Left ventricle myocardium inferior (tissue), 1 donor: ENCODE data around the gene IL1RN. TPM values are rescaled to one million over a fixed set of nuclear protein-coding genes. Genes with fewer than 3 reads are reported as not detected.

Experiments
- DNase-seq: peaks from one replicate; pipeline ENCODE4 v3.0.0-alpha.2; 2020
- H3K27ac ChIP-seq: fragments of 200-600 bp; replicated peaks from 2 replicates; pipeline ENCODE4 v1.8.0; 2021
- H3K27me3 ChIP-seq: fragments of 200-600 bp; 2 replicates; pipeline ENCODE4 v1.8.0; 2021; ENCODE audit warnings: low read depth
- H3K36me3 ChIP-seq: fragments of 200-600 bp; 2 replicates; pipeline ENCODE4 v1.8.0; 2021
- H3K4me1 ChIP-seq: fragments of 200-600 bp; 2 replicates; pipeline ENCODE4 v1.8.0; 2021
- H3K4me3 ChIP-seq: fragments of 200-600 bp; 2 replicates; pipeline ENCODE4 v1.8.0; 2021; ENCODE audit warnings: mild to moderate bottlenecking, moderate library complexity
- H3K9me3 ChIP-seq: fragments of 200-600 bp; replicated peaks from 2 replicates; pipeline ENCODE4 v1.8.0; 2021
- intact Hi-C: fragments of 100-400 bp; cut with micrococcal nuclease; formaldehyde crosslinking; loops from one replicate; pipeline ENCODE4 v1.11.0; 2022
- total RNA-seq: library from RNA; stranded (reverse); fragmentation: NEBNext Ultra II Directional; extraction: Animal tissue kit (Norgen Biotek cat#: 25700); gene quantifications from one replicate; pipeline ENCODE4 v1.2.1, GENCODE V29; 2021
- TF ChIP-seq, protein P1 (sequence below): fragments of 200-600 bp; IDR thresholded peaks from 2 replicates; pipeline ENCODE4 v1.8.0; 2021; ENCODE audit warnings: antibody characterized with exemption, mild to moderate bottlenecking, borderline replicate concordance
- donor health status: DM: no; HTN: yes; CAD: no; lungs with severe emphysema.

The IL1RN gene
- total RNA-seq, 1 donor from 2014 or later: 0.33 TPM

DNA sequence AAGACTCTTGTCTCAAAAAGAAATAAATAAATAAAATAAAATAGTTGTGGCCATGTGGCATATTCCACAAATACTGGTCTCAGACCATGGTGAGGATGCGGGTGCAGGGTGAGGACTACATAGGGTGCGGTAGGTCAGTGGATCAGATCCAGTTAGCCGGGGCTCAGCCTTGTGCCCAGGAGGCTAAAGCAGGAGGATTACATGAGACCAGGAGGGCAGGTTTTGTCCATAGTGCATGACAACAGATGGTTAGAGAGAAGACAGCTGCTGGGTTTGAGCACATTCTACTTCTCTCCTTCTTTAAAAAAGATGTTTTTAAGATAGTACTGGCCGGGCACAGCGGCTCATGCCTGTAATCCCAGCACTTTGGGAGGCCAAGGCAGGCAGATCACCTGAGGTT lies 33.6 kb downstream of the IL1RN start:
- no peak overlapping the region for H3K4me3 ChIP-seq
- no peaks in the 10 kb centered on the region for H3K36me3 ChIP-seq
- H3K27ac ChIP-seq: no peak overlapping the region
- intact Hi-C loops: no loop called here
- H3K27me3 ChIP-seq: peaks cover 40% of the 10 kb centered on the region
- no peak for DNase-seq
- TF ChIP-seq, protein P1, sequence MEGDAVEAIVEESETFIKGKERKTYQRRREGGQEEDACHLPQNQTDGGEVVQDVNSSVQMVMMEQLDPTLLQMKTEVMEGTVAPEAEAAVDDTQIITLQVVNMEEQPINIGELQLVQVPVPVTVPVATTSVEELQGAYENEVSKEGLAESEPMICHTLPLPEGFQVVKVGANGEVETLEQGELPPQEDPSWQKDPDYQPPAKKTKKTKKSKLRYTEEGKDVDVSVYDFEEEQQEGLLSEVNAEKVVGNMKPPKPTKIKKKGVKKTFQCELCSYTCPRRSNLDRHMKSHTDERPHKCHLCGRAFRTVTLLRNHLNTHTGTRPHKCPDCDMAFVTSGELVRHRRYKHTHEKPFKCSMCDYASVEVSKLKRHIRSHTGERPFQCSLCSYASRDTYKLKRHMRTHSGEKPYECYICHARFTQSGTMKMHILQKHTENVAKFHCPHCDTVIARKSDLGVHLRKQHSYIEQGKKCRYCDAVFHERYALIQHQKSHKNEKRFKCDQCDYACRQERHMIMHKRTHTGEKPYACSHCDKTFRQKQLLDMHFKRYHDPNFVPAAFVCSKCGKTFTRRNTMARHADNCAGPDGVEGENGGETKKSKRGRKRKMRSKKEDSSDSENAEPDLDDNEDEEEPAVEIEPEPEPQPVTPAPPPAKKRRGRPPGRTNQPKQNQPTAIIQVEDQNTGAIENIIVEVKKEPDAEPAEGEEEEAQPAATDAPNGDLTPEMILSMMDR: no peak
- H3K4me1 ChIP-seq: no peaks in the 10 kb centered on the region
- H3K9me3 ChIP-seq: no peaks in the 10 kb centered on the region

DNA sequence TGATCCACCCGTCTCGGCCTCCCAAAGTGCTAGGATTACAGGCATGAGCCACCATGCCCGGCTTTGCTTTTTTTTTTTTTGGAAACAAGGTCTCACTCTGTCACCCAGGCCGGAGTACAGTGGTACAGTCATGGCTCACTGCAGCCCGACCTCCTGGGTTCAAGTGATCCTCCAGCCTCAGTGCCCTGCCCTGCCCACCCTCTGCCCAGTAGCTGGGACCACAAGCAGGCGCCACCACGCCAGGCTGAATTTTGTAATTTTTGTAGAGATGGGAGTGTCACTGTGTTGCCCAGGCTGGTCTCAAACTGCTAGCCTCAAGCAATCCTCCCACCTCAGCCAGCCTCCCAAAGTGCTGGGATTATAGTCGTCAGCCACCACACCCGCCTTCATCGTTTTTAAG lies 34.8 kb downstream of the IL1RN start:
- H3K4me1 ChIP-seq: peaks cover 4% of the 10 kb centered on the region
- intact Hi-C loops: no loop called here
- H3K36me3 ChIP-seq: no peaks in the 10 kb centered on the region
- peaks cover 28% of the 10 kb centered on the region for H3K27me3 ChIP-seq
- H3K9me3 ChIP-seq: no peaks in the 10 kb centered on the region
- TF ChIP-seq, protein P1: no peak
- no peak for DNase-seq
- H3K4me3 ChIP-seq: no peak overlapping the region
- no peak overlapping the region for H3K27ac ChIP-seq

DNA sequence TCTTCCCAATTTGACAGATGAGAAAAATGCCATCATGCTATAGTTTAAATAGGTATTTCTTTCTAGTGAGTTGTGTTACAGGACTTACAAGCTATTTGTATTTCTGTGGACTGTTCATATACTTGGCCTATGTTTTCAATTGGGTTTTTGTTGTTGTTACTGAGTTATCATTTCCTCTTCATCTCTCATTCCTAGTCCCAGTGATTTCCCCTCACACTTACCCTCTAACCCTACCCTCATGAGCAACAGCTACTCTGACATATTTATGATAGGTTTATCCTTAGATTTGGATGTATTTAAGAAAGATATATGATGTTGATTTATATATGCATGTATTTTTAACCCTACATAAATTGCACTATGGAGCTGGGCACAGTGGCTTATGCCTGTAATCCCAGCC lies 35.5 kb downstream of the IL1RN start:
- H3K36me3 ChIP-seq: no peaks in the 10 kb centered on the region
- peaks cover 8% of the 10 kb centered on the region for H3K4me1 ChIP-seq
- intact Hi-C loops: no loop called here
- no peaks in the 10 kb centered on the region for H3K9me3 ChIP-seq
- H3K27me3 ChIP-seq: peaks cover 23% of the 10 kb centered on the region
- H3K27ac ChIP-seq: no peak overlapping the region
- H3K4me3 ChIP-seq: no peak overlapping the region
- DNase-seq: no peak
- TF ChIP-seq, protein P1: no peak

DNA sequence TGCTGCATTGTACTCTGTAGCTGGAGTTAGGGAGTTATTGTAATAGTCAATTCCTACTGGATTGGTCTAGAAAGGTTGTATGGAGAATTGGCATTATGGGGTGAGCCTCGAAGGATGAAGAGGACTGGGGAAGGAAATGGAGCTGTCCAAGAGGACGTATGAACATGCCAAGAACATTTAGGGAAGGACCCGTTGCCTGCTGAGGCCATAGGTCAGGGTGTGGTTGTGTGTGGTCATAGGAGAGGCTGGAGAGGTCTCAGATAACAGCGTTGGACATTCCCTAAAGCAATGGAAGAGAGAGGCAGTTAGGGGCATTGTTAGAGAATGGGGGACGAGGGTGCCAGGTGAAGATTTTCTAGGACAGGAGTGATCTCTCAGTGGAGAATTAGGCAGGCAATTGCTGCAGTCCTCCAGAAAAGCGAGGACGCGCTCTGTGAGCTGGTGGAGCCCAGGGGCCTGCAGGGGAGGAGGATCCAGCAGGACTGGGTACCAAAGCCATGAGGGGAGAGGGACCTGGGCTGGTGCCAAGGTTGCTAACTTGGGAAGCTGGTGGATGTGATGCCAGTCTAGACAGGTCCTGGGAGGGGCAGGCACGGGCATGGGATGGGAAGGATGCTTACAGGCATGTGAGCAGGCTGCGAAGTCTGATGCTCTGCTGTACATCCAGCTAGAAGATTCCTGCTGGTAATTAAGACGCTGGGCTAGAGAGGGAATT lies 37.0 kb downstream of the IL1RN start:
- Histone ChIP-seq H3K4me3 (no peak overlapping the region), H3K9me3 (no peaks in the 10 kb centered on the region), H3K36me3 (no peaks in the 10 kb centered on the region), H3K27me3 (peaks cover 9% of the 10 kb centered on the region), H3K27ac (no peak overlapping the region), H3K4me1 (peaks cover 8% of the 10 kb centered on the region)
- DNase-seq: no peak
- TF ChIP-seq, protein P1: no peak
- intact Hi-C loops: no loop called here

DNA sequence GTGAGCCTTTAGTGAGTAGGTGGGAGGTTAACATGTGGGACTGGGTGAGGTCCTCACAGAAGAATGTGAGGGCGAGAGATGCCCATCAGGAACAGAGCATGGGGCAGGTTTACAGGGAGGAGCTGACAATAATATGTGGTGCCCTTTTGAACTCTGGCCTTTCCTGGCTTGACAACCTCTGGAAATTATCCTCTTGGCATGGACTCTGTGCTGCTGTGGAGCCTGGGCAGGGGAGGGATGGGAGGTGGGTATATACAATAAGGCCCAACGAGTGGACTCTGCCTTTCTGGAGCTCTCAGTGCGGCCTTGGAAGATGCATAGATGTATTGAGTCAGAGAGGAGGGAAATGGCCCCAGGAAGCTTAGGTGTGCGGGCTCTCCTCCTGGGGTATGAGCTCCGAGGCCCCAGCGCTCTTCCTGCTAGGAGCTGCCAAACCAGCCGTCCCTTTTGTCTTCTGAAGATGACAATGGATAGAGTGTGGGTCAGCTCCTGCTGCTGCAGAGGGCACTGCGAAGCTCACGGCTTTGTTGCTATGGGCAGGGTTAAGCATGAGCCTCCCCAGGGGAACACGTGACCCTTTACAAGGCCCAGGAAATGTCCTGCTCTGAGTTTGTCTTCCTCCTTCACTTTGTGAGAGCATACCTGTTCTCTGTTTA lies 37.7 kb downstream of the IL1RN start:
- TF ChIP-seq, protein P1: no peak
- no peak overlapping the region for H3K4me3 ChIP-seq
- peaks cover 4% of the 10 kb centered on the region for H3K27me3 ChIP-seq
- intact Hi-C loops: no loop called here
- H3K27ac ChIP-seq: no peak overlapping the region
- no peaks in the 10 kb centered on the region for H3K9me3 ChIP-seq
- peaks cover 8% of the 10 kb centered on the region for H3K4me1 ChIP-seq
- DNase-seq: no peak
- no peaks in the 10 kb centered on the region for H3K36me3 ChIP-seq
